ENCODE data around the gene ENPP7.

GRCh38 chr17:79686476-79686875, 44.3 kb upstream of the ENPP7 start:
- TF ChIP-seq CTCF (conservative IDR thresholded peaks at IDR 0.05; ENCODE audit: low read depth, low read length) (no peak), EZH2 (IDR thresholded peaks at IDR 0.05; ENCODE audit: borderline replicate concordance, low read depth, low read length, poor library complexity, severe bottlenecking) (no peak)
